HepG2 (cell line): ENCODE measurements around the gene TM4SF20. TPM values are rescaled to one million over a fixed set of nuclear protein-coding genes. Genes with fewer than 3 reads are reported as not detected.

Experiments
- ATAC-seq: fragments of 200-7000 bp; cut with Tn5 transposase; 3 replicates; pipeline ENCODE4 v1.9.1; 2020; ENCODE audit warnings: mild to moderate bottlenecking, moderate library complexity
- BruUV-seq: library from RNA; stranded (reverse); fragments of 400-500 nt; replicated peaks from 2 replicates; lab custom pipeline; 2021; lab: Mats Ljungman, UMichigan
- CTCF ChIA-PET: fragments of 300-600 bp; formaldehyde crosslinking; extraction: SDS; loops from one replicate; lab custom pipeline; 2021; ENCODE audit warnings: low total read pairs, inconsistent platforms, low intra/inter-chr PET ratio; lab: Yijun Ruan, JAX
- POLR2A ChIA-PET: fragments of 350-600 bp; sonication (Branson Sonifier 250); formaldehyde crosslinking; loops from one replicate; lab custom pipeline; 2020; ENCODE audit warnings: antibody characterized with exemption, inconsistent platforms; lab: Yijun Ruan, JAX
- DNase-seq: peaks from one replicate; pipeline ENCODE4 v3.0.0-alpha.2; 2015; ENCODE audit warnings: low spot score
- FAIRE-seq: peaks from 3 replicates; lab custom pipeline; 2011; peaks lifted over from hg19 to GRCh38; lab: Jason Lieb, UNC
- H2AFZ ChIP-seq: one replicate; pipeline ENCODE4 v1.6.1; 2011; ENCODE audit warnings: low read length, inconsistent platforms
- H3K27ac ChIP-seq: fragments of 300-600 bp; 3 replicates; pipeline ENCODE4 v1.8.0; 2011; ENCODE audit warnings: mixed run types, mild to moderate bottlenecking, mixed read lengths, low read length, inconsistent platforms; ENCODE audit not compliant: insufficient read depth; ENCODE audit errors: extremely low read length
- H3K27me3 ChIP-seq, 2 experiments: fragments of 200-600 bp in 1 of 2; 2 replicates in 1 of 2; 3 replicates in 1 of 2; pipeline versions ENCODE4 v1.6.0 to v1.8.0; 2011; ENCODE audit warnings: low read length in 2 of 2, mild to moderate bottlenecking in 2 of 2, moderate library complexity in 2 of 2, inconsistent platforms in 1 of 2; ENCODE audit not compliant: insufficient read depth in 2 of 2, control insufficient read depth in 1 of 2
- H3K36me3 ChIP-seq, 2 experiments: fragments of 200-600 bp in 1 of 2; replicated peaks in 1 of 2; 2 replicates in 1 of 2; 3 replicates in 1 of 2; pipeline versions ENCODE4 v1.5.1 to v1.8.0; 2011; ENCODE audit warnings: low read length in 2 of 2, inconsistent platforms in 1 of 2; ENCODE audit not compliant: insufficient read depth in 2 of 2, control insufficient read depth in 1 of 2
- H3K4me1 ChIP-seq: 2 replicates; pipeline ENCODE4 v1.5.1; 2012; ENCODE audit warnings: low read length, inconsistent platforms; ENCODE audit not compliant: insufficient read depth
- H3K4me2 ChIP-seq: 2 replicates; pipeline ENCODE4 v1.6.0; 2011; ENCODE audit warnings: low read depth, low read length, inconsistent platforms
- H3K4me3 ChIP-seq, 3 experiments: fragments of 200-600 bp in 1 of 3; sonication (generic), shearing (Covaris generic) in 1 of 3; replicated peaks in 1 of 3; 2 replicates each; pipeline ENCODE4 v1.5.1; 2011 to 2016; ENCODE audit warnings: low read length in 3 of 3, inconsistent platforms in 2 of 3, low read depth in 2 of 3, mild to moderate bottlenecking in 2 of 3, control low read depth in 1 of 3, mixed read lengths in 1 of 3; ENCODE audit not compliant: insufficient read depth in 1 of 3
- H3K79me2 ChIP-seq: one replicate; pipeline ENCODE4 v1.6.1; 2011; ENCODE audit warnings: low read length, inconsistent platforms; ENCODE audit not compliant: insufficient read depth
- H3K9ac ChIP-seq: 2 replicates; pipeline ENCODE4 v1.6.0; 2011; ENCODE audit warnings: mild to moderate bottlenecking, low read depth, low read length, inconsistent platforms; ENCODE audit not compliant: insufficient read depth
- H3K9me3 ChIP-seq: 2 replicates; pipeline ENCODE4 v1.5.1; 2012; ENCODE audit warnings: mild to moderate bottlenecking, low read length
- H4K20me1 ChIP-seq: 2 replicates; pipeline ENCODE4 v1.6.0; 2011; ENCODE audit warnings: inconsistent platforms, mild to moderate bottlenecking, low read length, moderate library complexity; ENCODE audit not compliant: insufficient read depth
- CENPBD1 ChIP-seq: sonication (generic); formaldehyde crosslinking; IDR thresholded peaks from 2 replicates; pipeline ENCODE4 v1.8.0; 2022; ENCODE audit warnings: missing genetic modification reagents, low read depth, mild to moderate bottlenecking, borderline replicate concordance
- ERF ChIP-seq: IDR thresholded peaks from 2 replicates; pipeline ENCODE4 v1.6.1; 2018; ENCODE audit warnings: missing biosample characterization, missing genetic modification reagents
- FOSL2 ChIP-seq: sonication (generic); formaldehyde crosslinking; IDR thresholded peaks from 2 replicates; pipeline ENCODE4 v1.4.0; 2020; ENCODE audit warnings: missing genetic modification reagents
- GLMP ChIP-seq: sonication (generic); formaldehyde crosslinking; IDR thresholded peaks from 2 replicates; pipeline ENCODE4 v1.9.0; 2021; ENCODE audit warnings: missing genetic modification reagents, mild to moderate bottlenecking, borderline replicate concordance
- IRX3 ChIP-seq: sonication (generic); formaldehyde crosslinking; IDR thresholded peaks from 2 replicates; pipeline ENCODE4 v1.8.1; 2023; ENCODE audit warnings: mild to moderate bottlenecking, low read depth, missing genetic modification reagents, borderline replicate concordance
- NCOA2 ChIP-seq: sonication (generic); formaldehyde crosslinking; IDR thresholded peaks from 2 replicates; pipeline ENCODE4 v1.8.0; 2022; ENCODE audit warnings: inconsistent platforms
- NR2F6 ChIP-seq, 2 experiments: IDR thresholded peaks; 2 replicates each; pipeline ENCODE4 v1.6.1; 2016; ENCODE audit warnings: antibody characterized with exemption in 1 of 2, mild to moderate bottlenecking in 1 of 2
- PCBP2 ChIP-seq: fragments of 200-400 bp; formaldehyde crosslinking; optimal IDR thresholded peaks from 2 replicates; pipeline ENCODE3; 2018; ENCODE audit warnings: low read length, low read depth; ENCODE audit not compliant: poor library complexity, severe bottlenecking
- SAP130 ChIP-seq: IDR thresholded peaks from 2 replicates; pipeline ENCODE4 v1.6.1; 2016; ENCODE audit warnings: low read depth
- SIN3B ChIP-seq: fragments of 150-350 bp; IDR thresholded peaks from 2 replicates; pipeline ENCODE4 v1.6.1; 2014; ENCODE audit warnings: low read length
- TCF7 ChIP-seq: sonication (generic); IDR thresholded peaks from 2 replicates; pipeline ENCODE4 v1.6.1; 2016; ENCODE audit warnings: antibody characterized with exemption, low read depth
- TFAP4 ChIP-seq: sonication (generic); IDR thresholded peaks from 2 replicates; pipeline ENCODE4 v1.6.1; 2016; ENCODE audit warnings: low read depth, borderline replicate concordance
- ZFP36L1 ChIP-seq: sonication (generic); formaldehyde crosslinking; IDR thresholded peaks from 2 replicates; pipeline ENCODE4 v1.8.0; 2022; ENCODE audit warnings: mild to moderate bottlenecking, missing genetic modification reagents, moderate library complexity
- ZFP41 ChIP-seq: sonication (generic); formaldehyde crosslinking; IDR thresholded peaks from 2 replicates; pipeline ENCODE4 v1.4.0; 2020; ENCODE audit warnings: mild to moderate bottlenecking, missing genetic modification reagents, borderline replicate concordance
- ZNF256 ChIP-seq: sonication (generic); formaldehyde crosslinking; conservative IDR thresholded peaks from 2 replicates; pipeline ENCODE4 v1.4.0; 2020; ENCODE audit warnings: missing genetic modification reagents
- ZNF598 ChIP-seq: sonication (generic); formaldehyde crosslinking; IDR thresholded peaks from 2 replicates; pipeline ENCODE4 v1.5.1; 2020; ENCODE audit warnings: mild to moderate bottlenecking, missing genetic modification reagents, borderline replicate concordance
- ZNF703 ChIP-seq: sonication (generic); formaldehyde crosslinking; IDR thresholded peaks from 2 replicates; pipeline ENCODE4 v1.5.1; 2020; ENCODE audit warnings: missing genetic modification reagents, mild to moderate bottlenecking, moderate library complexity, borderline replicate concordance
- ZNF784 ChIP-seq: sonication (generic); formaldehyde crosslinking; IDR thresholded peaks from 2 replicates; pipeline ENCODE4 v1.5.1; 2020; ENCODE audit warnings: missing genetic modification reagents, mild to moderate bottlenecking, borderline replicate concordance
- ZNF878 ChIP-seq: sonication (generic); formaldehyde crosslinking; IDR thresholded peaks from 2 replicates; pipeline ENCODE4 v1.8.1; 2023; ENCODE audit warnings: mild to moderate bottlenecking, missing genetic modification reagents, moderate library complexity
- ZNF879 ChIP-seq: sonication (generic); formaldehyde crosslinking; IDR thresholded peaks from 2 replicates; pipeline ENCODE4 v1.8.1; 2023; ENCODE audit warnings: missing genetic modification reagents
- WGBS: methylation state at CpG from one replicate; pipeline ENCODE4 v1.1.6; 2017; ENCODE audit warnings: low lambda C conversion rate; 5-methylcytosine and 5-hydroxymethylcytosine counted together
- in situ Hi-C: cut with HindIII; loops from 2 replicates; pipeline ENCODE4 v1.10.0; 2017; ENCODE audit warnings: low pct_unique_long_range_greater_than_20kb; ENCODE audit not compliant: extremely low pct_ligation_motif_present
- intact Hi-C: fragments of 100-400 bp; cut with micrococcal nuclease; formaldehyde crosslinking; loops from one replicate; pipeline ENCODE4 v1.10.0; 2022; ENCODE audit not compliant: unreplicated experiment
- polyA plus RNA-seq, 8 experiments: library from polyadenylated mRNA; depleted of rRNA in 3 of 8; stranded (reverse) in 7 of 8; unstranded in 1 of 8; fragments of >200 nt; fragmentation: Illumina TruSeq in 4 of 8; extraction: Trizol in 4 of 8; gene quantifications; 2 replicates each; pipeline versions ENCODE4 v1.2.1 to v1.2.3, GENCODE V29; 2011 to 2016; ENCODE audit warnings: low read depth in 4 of 8, missing spikeins in 1 of 8, mixed read lengths in 1 of 8; ENCODE audit not compliant: insufficient read depth in 1 of 8
- total RNA-seq, 5 experiments: library from RNA; depleted of rRNA; stranded (reverse); fragments of >200 nt; fragmentation: Illumina TruSeq; extraction: Trizol; gene quantifications; 2 replicates each; pipeline ENCODE4 v1.2.3, GENCODE V29; 2016; ENCODE audit warnings: low read depth in 1 of 5

Gene TM4SF20
- total and polyA plus RNA-seq, 2 of the 13 experiments (the other 11 are each of a cell fraction or from before 2014, with no cell fraction given): not detected

- H3K4me2 ChIP-seq: no peak overlapping the region
- H3K27me3 ChIP-seq: peaks cover 0 to 8% of the 10 kb centered on the region in 2 experiments; a peak in 2 of 5 replicates
- no peak for TF ChIP-seq IRX3 (CRISPR knock-in tag)
- no peak for TF ChIP-seq ZNF784 (CRISPR knock-in tag)
- no peak for TF ChIP-seq SIN3B
- TF ChIP-seq ZNF703 (CRISPR knock-in tag): no peak
- TF ChIP-seq ZFP41: no peak
- no peak for TF ChIP-seq NR2F6 (IDR thresholded peaks at IDR 0.05)
- TF ChIP-seq NR2F6 (CRISPR knock-in tag; IDR thresholded peaks at IDR 0.05): no peak
- no peak for TF ChIP-seq CENPBD1 (CRISPR knock-in tag)
- TF ChIP-seq ZNF879: no peak
- no peak for TF ChIP-seq FOSL2
- TF ChIP-seq ZNF256 (CRISPR knock-in tag): no peak
- TF ChIP-seq ZNF878 (CRISPR knock-in tag): no peak
- TF ChIP-seq NCOA2 (CRISPR knock-in tag): no peak
- TF ChIP-seq ERF (CRISPR knock-in tag): no peak
- TF ChIP-seq PCBP2: no peak
- no peak for TF ChIP-seq TFAP4
- no peak for TF ChIP-seq ZFP36L1 (CRISPR knock-in tag)
- no peak for TF ChIP-seq GLMP (CRISPR knock-in tag)
- TF ChIP-seq ZNF598: no peak
- no peak for TF ChIP-seq SAP130 (CRISPR knock-in tag)
- TF ChIP-seq TCF7: no peak
- no peaks in the 10 kb centered on the region for H3K79me2 ChIP-seq
- no peak for FAIRE-seq
- CTCF ChIA-PET: no interaction called here
- in situ Hi-C loops: no loop called here
- H3K36me3 ChIP-seq: no peaks in the 10 kb centered on the region
- WGBS: 50% methylated on average over 17 of the region's 17 CpGs
- peak; percentile 49; the same call in 2 of the 3 replicates for ATAC-seq
- no peaks in the 10 kb centered on the region for H3K9me3 ChIP-seq
- intact Hi-C loops: no loop called here
- no peak overlapping the region for H3K27ac ChIP-seq
- no peak for DNase-seq
- no peaks in the 10 kb centered on the region for H3K4me1 ChIP-seq
- no peak overlapping the region for H3K9ac ChIP-seq
- BruUV-seq: no TSS peak
- H4K20me1 ChIP-seq: no peaks in the 10 kb centered on the region
- POLR2A ChIA-PET: no interaction called here
- no peak overlapping the region for H2AFZ ChIP-seq
- no peak overlapping the region for H3K4me3 ChIP-seq
Measured at GRCh38 chr2:227390468-227391256, 11.6 kb upstream of the TM4SF20 start.
